Heart left ventricle (tissue), 16 donors: ENCODE results near the gene LEFTY1. TPM values are rescaled to one million over a fixed set of nuclear protein-coding genes. Genes with fewer than 3 reads are reported as not detected.
"Not testable (repeated sequence)": the region's sequence is repeated elsewhere in the genome, so short reads cannot be mapped to it uniquely, and the experiment has no call there.

Experiments
- ATAC-seq, 4 donors: fragments of 200-7000 bp; cut with Tn5 transposase; one replicate each; pipeline ENCODE4 v1.9.1; 2020 to 2022; ENCODE audit warnings: moderate library complexity in 4 of 4, mild to moderate bottlenecking in 3 of 4, moderate number of reproducible peaks in 1 of 4
- DNase-seq, 5 donors: peaks; one replicate each; pipeline ENCODE4 v3.0.0-alpha.2; 2020
- H3K27ac ChIP-seq, 12 donors: fragments of 200-600 bp; sonication (generic) in 4 of 12; one replicate each; pipeline versions ENCODE4 v1.5.0 to v1.8.0; 2016 to 2022; ENCODE audit warnings: mild to moderate bottlenecking in 2 of 12
- H3K27me3 ChIP-seq, 9 donors: fragments of 200-600 bp; sonication (generic) in 2 of 9; one replicate each; pipeline versions ENCODE4 v1.5.1 to v1.8.0; 2016 to 2022; ENCODE audit warnings: mild to moderate bottlenecking in 3 of 9
- H3K36me3 ChIP-seq, 9 donors: fragments of 200-600 bp; sonication (generic) in 2 of 9; one replicate each; pipeline versions ENCODE4 v1.5.0 to v1.8.0; 2018 to 2022; ENCODE audit warnings: mild to moderate bottlenecking in 2 of 9
- H3K4me1 ChIP-seq, 12 donors: fragments of 200-600 bp; sonication (generic) in 4 of 12; one replicate each; pipeline versions ENCODE4 v1.5.0 to v1.8.0; 2016 to 2022; ENCODE audit warnings: mild to moderate bottlenecking in 3 of 12
- H3K4me3 ChIP-seq, 12 donors: fragments of 200-600 bp; sonication (generic) in 4 of 12; one replicate each; pipeline versions ENCODE4 v1.5.0 to v1.8.0; 2017 to 2022; ENCODE audit warnings: mild to moderate bottlenecking in 9 of 12, moderate library complexity in 4 of 12
- H3K9me3 ChIP-seq, 12 donors: fragments of 200-600 bp; sonication (generic) in 4 of 12; one replicate each; pipeline versions ENCODE4 v1.5.0 to v1.8.0; 2016 to 2022; ENCODE audit warnings: mild to moderate bottlenecking in 1 of 12
- CTCF ChIP-seq, 12 donors: fragments of 200-600 bp; sonication (generic) in 4 of 12; IDR thresholded peaks; one replicate each; pipeline versions ENCODE4 v1.5.0 to v1.8.0; 2018 to 2022; ENCODE audit warnings: antibody characterized with exemption in 12 of 12, mild to moderate bottlenecking in 5 of 12
- POLR2A ChIP-seq, 2 donors: fragments of 450-650 bp; IDR thresholded peaks; one replicate each; pipeline ENCODE4 v1.6.1; 2017; ENCODE audit warnings: antibody characterized with exemption in 2 of 2, mild to moderate bottlenecking in 2 of 2, moderate library complexity in 2 of 2
- WGBS, 4 donors: extraction: QIAGEN DNeasy Blood & Tissue Kit in 2 of 4; methylation state at CpG; one replicate each; pipeline versions ENCODE4 v1.1.5 to v1.1.7; 2013 to 2018; 5-methylcytosine and 5-hydroxymethylcytosine counted together
- intact Hi-C, 10 donors: fragments of 100-400 bp; cut with DNase I; formaldehyde crosslinking; loops; one replicate each; pipeline versions ENCODE4 v1.11.1 to v1.14.2; 2022
- polyA plus RNA-seq, 2 donors: library from polyadenylated mRNA; stranded (reverse); fragments of 200-250 nt; gene quantifications; one replicate each; pipeline ENCODE4 v1.2.3, GENCODE V29; 2013
- total RNA-seq, 9 donors: library from RNA; depleted of rRNA in 2 of 9; stranded (reverse); fragments of >200 nt in 2 of 9; fragmentation: NEBNext Ultra II Directional in 3 of 9; extraction: Animal tissue kit (Norgen Biotek cat#: 25700) in 3 of 9; gene quantifications; one replicate each; pipeline versions ENCODE4 v1.1.0 to v1.2.4, GENCODE V29; 2016 to 2023
- donor health status: ischemic (EF 13 %, LVEDD 7.1; RV severe dilation, severe dysfunction).
- donor health status: healthy with polysubstance abuse.
- donor health status: DM: no; HTN: yes; CAD: no.
- donor health status: DM: no; HTN: no; CAD: no.
- donor health status: ischemic (EF 25% LVEDD 6.9; RV normal size, moderate dysfunction).
- donor health status: ischemic (EF 25% LVEDD 5.7; RV mildly dilated, moderate dysfunction).
- donor health status: healthy.
- donor health status: DM: yes; HTN: yes; CAD: no.
- donor health status: ischemic (EF 35%, LVEDD 5.7; RV mildly dilated, moderate dysfunction).
- donor health status: nonischemic (EF 11% LVEDD 7.7; RV severe dilation, severe dysfunction).
- donor health status: DM: yes; HTN: yes; CAD: no.
- donor health status: PGD.
- donor health status: ischemic (EF 29% LVEDD 5.4; RV normal size, mild dysfunction).
- donor health status: nonischemic (EF 23%, LVEDD 6.1; RV moderate dilation, normal function).

LEFTY1 gene
- total and polyA plus RNA-seq, 11 donors = 0.19 to 0.77 (median 0.35) TPM; not detected in 6

- DNase-seq (no peak), ATAC-seq (no peak)
- H3K9me3 ChIP-seq = no peaks in the 10 kb centered on the region
- no peak overlapping the region for H3K27ac ChIP-seq
- peaks cover 0 to 4% (median 0%) of the 10 kb centered on the region in 12 donors for H3K4me1 ChIP-seq
- intact Hi-C loops = no loop called here
- H3K27me3 ChIP-seq = no peaks in the 10 kb centered on the region
- H3K36me3 ChIP-seq = no peaks in the 10 kb centered on the region
- H3K4me3 ChIP-seq = no peak overlapping the region
- 94 to 99% (median 97%) methylated on average over 5 of the region's 5 CpGs for WGBS, 4 donors
- no peak for TF ChIP-seq POLR2A (IDR thresholded peaks at IDR 0.05)
- no peak for TF ChIP-seq CTCF (IDR thresholded peaks at IDR 0.05)
Measured at GRCh38 chr1:225934711-225935110, 45.8 kb upstream of the LEFTY1 start.

GRCh38 chr1:225933072-225933471 lies 44.1 kb upstream of the LEFTY1 start:
- H3K27ac ChIP-seq = no peak overlapping the region
- H3K27me3 ChIP-seq = no peaks in the 10 kb centered on the region
- intact Hi-C loops = no loop called here
- DNase-seq = no peak
- no peaks in the 10 kb centered on the region for H3K4me1 ChIP-seq
- no peaks in the 10 kb centered on the region for H3K36me3 ChIP-seq
- no peak overlapping the region for H3K4me3 ChIP-seq
- ATAC-seq = no peak
- 86 to 90% (median 88%) methylated on average over 2 of the region's 2 CpGs for WGBS, 4 donors
- TF ChIP-seq POLR2A (IDR thresholded peaks at IDR 0.05) (no peak), CTCF (IDR thresholded peaks at IDR 0.05) (no peak)
- no peaks in the 10 kb centered on the region for H3K9me3 ChIP-seq

GRCh38 chr1:225931270-225932136 lies 42.6 kb upstream of the LEFTY1 start:
- Histone ChIP-seq H3K4me1 (no peaks in the 10 kb centered on the region), H3K9me3 (no peaks in the 10 kb centered on the region), H3K36me3 (no peaks in the 10 kb centered on the region), H3K27ac (no peak overlapping the region), H3K27me3 (no peaks in the 10 kb centered on the region), H3K4me3 (no peak overlapping the region)
- ATAC-seq (no peak), DNase-seq (no peak)
- no peak for TF ChIP-seq CTCF (IDR thresholded peaks at IDR 0.05)
- TF ChIP-seq POLR2A (IDR thresholded peaks at IDR 0.05) = no peak
- 74 to 79% (median 75%) methylated on average over 5 of the region's 5 CpGs for WGBS, 4 donors
- intact Hi-C loops = no loop called here

- intact Hi-C loops = no loop called here
- DNase-seq = no peak
- no peak for ATAC-seq
- Histone ChIP-seq H3K4me3 (no peak overlapping the region), H3K27me3 (no peaks in the 10 kb centered on the region), H3K27ac (no peak overlapping the region), H3K4me1 (no peaks in the 10 kb centered on the region), H3K9me3 (no peaks in the 10 kb centered on the region), H3K36me3 (no peaks in the 10 kb centered on the region)
- WGBS, 4 donors = 92 to 100% (median 94%) methylated on average over 2 of the region's 2 CpGs
- TF ChIP-seq CTCF (IDR thresholded peaks at IDR 0.05) = no peak
- TF ChIP-seq POLR2A (IDR thresholded peaks at IDR 0.05) = no peak
Measured at GRCh38 chr1:225930566-225930965, 41.6 kb upstream of the LEFTY1 start.

- ATAC-seq, intact Hi-C loops, H3K4me1 ChIP-seq, H3K9me3 ChIP-seq, H3K27me3 ChIP-seq, H3K27ac ChIP-seq, DNase-seq, H3K36me3 ChIP-seq, H3K4me3 ChIP-seq: not testable (repeated sequence)
- WGBS, 4 donors = 95 to 98% (median 97%) methylated on average over 3 of the region's 3 CpGs
Measured at GRCh38 chr1:225929462-225929861, 40.5 kb upstream of the LEFTY1 start.
